Esophagus muscularis mucosa (tissue), 4 donors: ENCODE data around the gene ZNF700. TPM values are rescaled to one million over a fixed set of nuclear protein-coding genes. Genes with fewer than 3 reads are reported as not detected.

ENCODE experiments used
- DNase-seq: peaks from one replicate; pipeline ENCODE4 v3.0.0-alpha.2; 2017; ENCODE audit errors: extremely low spot score
- H3K27ac ChIP-seq, 4 donors: fragments of 200-600 bp; sonication (generic); replicated peaks in 1 of 4; 1 replicate in 3 of 4; 2 replicates in 1 of 4; pipeline ENCODE4 v1.5.1; 2016 to 2019; ENCODE audit warnings: mild to moderate bottlenecking in 1 of 4
- H3K27me3 ChIP-seq, 4 donors: fragments of 200-600 bp; sonication (generic); one replicate each; pipeline versions ENCODE4 v1.5.1 to v1.6.0; 2016 to 2019
- H3K36me3 ChIP-seq, 4 donors: fragments of 200-600 bp; sonication (generic); one replicate each; pipeline ENCODE4 v1.5.1; 2016 to 2019
- H3K4me1 ChIP-seq, 4 donors: fragments of 200-600 bp; sonication (generic); one replicate each; pipeline ENCODE4 v1.5.1; 2016 to 2019
- H3K4me3 ChIP-seq, 4 donors: fragments of 200-600 bp; sonication (generic); 1 replicate in 2 of 4; 2 replicates in 2 of 4; pipeline ENCODE4 v1.5.1; 2016 to 2019; ENCODE audit warnings: mild to moderate bottlenecking in 4 of 4, moderate library complexity in 1 of 4
- H3K9me3 ChIP-seq, 4 donors: fragments of 200-600 bp; sonication (generic); 1 replicate in 3 of 4; 2 replicates in 1 of 4; pipeline ENCODE4 v1.5.1; 2016 to 2019
- EP300 ChIP-seq: sonication (generic); formaldehyde crosslinking; IDR thresholded peaks from one replicate; pipeline ENCODE4 v1.6.1; 2017; ENCODE audit warnings: antibody characterized with exemption
- POLR2A ChIP-seq: fragments of 450-650 bp; IDR thresholded peaks from one replicate; pipeline ENCODE4 v1.6.1; 2017; ENCODE audit warnings: antibody characterized with exemption, moderate library complexity, mild to moderate bottlenecking, low read depth
- POLR2AphosphoS5 ChIP-seq, 2 donors: sonication (generic); formaldehyde crosslinking; IDR thresholded peaks; one replicate each; pipeline ENCODE4 v1.6.1; 2017; ENCODE audit warnings: antibody characterized with exemption in 2 of 2
- WGBS: methylation state at CpG from one replicate; pipeline ENCODE4 v1.1.5; 2018; 5-methylcytosine and 5-hydroxymethylcytosine counted together
- intact Hi-C: fragments of 100-400 bp; cut with DNase I; formaldehyde crosslinking; loops from one replicate; pipeline ENCODE4 v1.15.1; 2023
- total RNA-seq, 4 donors: library from RNA; depleted of rRNA; stranded (reverse); fragments of >200 nt; gene quantifications; one replicate each; pipeline versions ENCODE4 v1.1.0 to v1.2.1, GENCODE V29; 2016
- TF ChIP-seq, protein P1 (sequence below), 3 experiments: fragments of 200-600 bp in 2 of 3; fragments of 450-650 bp in 1 of 3; sonication (generic) in 2 of 3; IDR thresholded peaks; one replicate each; pipeline ENCODE4 v1.5.1; 2017 to 2019; ENCODE audit warnings: antibody characterized with exemption in 3 of 3, mild to moderate bottlenecking in 2 of 3, moderate library complexity in 1 of 3

The ZNF700 gene
- total RNA-seq, 4 donors from 2014 or later, result 7.6 to 12.0 (median 9.5) TPM

GRCh38 chr19:11964858-11965645 is 40.1 kb downstream of the ZNF700 start, which contains the start of gene ZNF763:
Gene ZNF763 (plus strand): TSS chr19:11965040. CDS start chr19:11965209, 169 bp downstream.
- Histone ChIP-seq H3K4me3 (peak within 1 kb of the TSS; percentile 65 to 91 (median 86)), H3K9me3 (no peaks in the 10 kb centered on the region), H3K27ac (peak within 1 kb of the TSS; percentile 90 to 99 (median 94)), H3K27me3 (no peaks in the 10 kb centered on the region), H3K4me1 (peaks cover 18 to 27% (median 22%) of the 10 kb centered on the region in 4 donors), H3K36me3 (peaks cover 0 to 3% (median 1%) of the 10 kb centered on the region in 4 donors)
- DNase-seq, result peak; percentile 99
- 0% methylated on average over 17 of the region's 47 CpGs for WGBS
- TF ChIP-seq EP300, result peak; percentile 40
- peak; percentile 78 to 84 for TF ChIP-seq POLR2AphosphoS5 (IDR thresholded peaks at IDR 0.05)
- no peak for TF ChIP-seq POLR2A
- TF ChIP-seq, protein P1, sequence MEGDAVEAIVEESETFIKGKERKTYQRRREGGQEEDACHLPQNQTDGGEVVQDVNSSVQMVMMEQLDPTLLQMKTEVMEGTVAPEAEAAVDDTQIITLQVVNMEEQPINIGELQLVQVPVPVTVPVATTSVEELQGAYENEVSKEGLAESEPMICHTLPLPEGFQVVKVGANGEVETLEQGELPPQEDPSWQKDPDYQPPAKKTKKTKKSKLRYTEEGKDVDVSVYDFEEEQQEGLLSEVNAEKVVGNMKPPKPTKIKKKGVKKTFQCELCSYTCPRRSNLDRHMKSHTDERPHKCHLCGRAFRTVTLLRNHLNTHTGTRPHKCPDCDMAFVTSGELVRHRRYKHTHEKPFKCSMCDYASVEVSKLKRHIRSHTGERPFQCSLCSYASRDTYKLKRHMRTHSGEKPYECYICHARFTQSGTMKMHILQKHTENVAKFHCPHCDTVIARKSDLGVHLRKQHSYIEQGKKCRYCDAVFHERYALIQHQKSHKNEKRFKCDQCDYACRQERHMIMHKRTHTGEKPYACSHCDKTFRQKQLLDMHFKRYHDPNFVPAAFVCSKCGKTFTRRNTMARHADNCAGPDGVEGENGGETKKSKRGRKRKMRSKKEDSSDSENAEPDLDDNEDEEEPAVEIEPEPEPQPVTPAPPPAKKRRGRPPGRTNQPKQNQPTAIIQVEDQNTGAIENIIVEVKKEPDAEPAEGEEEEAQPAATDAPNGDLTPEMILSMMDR (IDR thresholded peaks at IDR 0.05), result no peak
- intact Hi-C loops, result loop anchor here (1.0 to 2.0 kb wide), 3 partner anchors 24 to 176 kb away; partner anchors contain the start of genes ZNF20 and ZNF700

- Histone ChIP-seq H3K27me3 (no peaks in the 10 kb centered on the region), H3K4me1 (peaks cover 6 to 12% (median 10%) of the 10 kb centered on the region in 4 donors), H3K36me3 (peaks cover 0 to 4% (median 1%) of the 10 kb centered on the region in 4 donors), H3K4me3 (no peak overlapping the region), H3K9me3 (no peaks in the 10 kb centered on the region), H3K27ac (no peak overlapping the region)
- no peak for TF ChIP-seq POLR2AphosphoS5 (IDR thresholded peaks at IDR 0.05)
- TF ChIP-seq EP300, result no peak
- TF ChIP-seq POLR2A, result no peak
- TF ChIP-seq, protein P1 (IDR thresholded peaks at IDR 0.05), result no peak
- intact Hi-C loops, result no loop called here
- 86% methylated on average over 1 of the region's 1 CpG for WGBS
- DNase-seq, result no peak
These were observed 45.3 kb downstream of the ZNF700 start for GRCh38 chr19:11970174-11970573.

GRCh38 chr19:11971041-11971440 is 46.1 kb downstream of the ZNF700 start:
- Histone ChIP-seq H3K36me3 (peaks cover 0 to 4% (median 1%) of the 10 kb centered on the region in 4 donors), H3K9me3 (no peaks in the 10 kb centered on the region), H3K27ac (no peak overlapping the region), H3K4me1 (peaks cover 0 to 5% (median 4%) of the 10 kb centered on the region in 4 donors), H3K27me3 (no peaks in the 10 kb centered on the region), H3K4me3 (no peak overlapping the region)
- TF ChIP-seq, protein P1 (IDR thresholded peaks at IDR 0.05), result no peak
- TF ChIP-seq EP300, result no peak
- no peak for TF ChIP-seq POLR2AphosphoS5 (IDR thresholded peaks at IDR 0.05)
- no peak for TF ChIP-seq POLR2A
- 86% methylated on average over 2 of the region's 2 CpGs for whole genome bisulfite sequencing
- DNase-seq, result no peak
- intact Hi-C loops, result no loop called here

- Histone ChIP-seq H3K4me1 (no peaks in the 10 kb centered on the region), H3K4me3 (no peak overlapping the region), H3K27ac (no peak overlapping the region), H3K9me3 (peaks cover 0 to 8% (median 3%) of the 10 kb centered on the region in 4 donors), H3K36me3 (peaks cover 11 to 19% (median 16%) of the 10 kb centered on the region in 4 donors), H3K27me3 (no peaks in the 10 kb centered on the region)
- 89% methylated on average over 5 of the region's 5 CpGs for WGBS
- intact Hi-C loops, result no loop called here
- no peak for DNase-seq
- TF ChIP-seq POLR2A, result no peak
- TF ChIP-seq EP300, result no peak
- TF ChIP-seq, protein P1 (IDR thresholded peaks at IDR 0.05), result no peak
- TF ChIP-seq POLR2AphosphoS5 (IDR thresholded peaks at IDR 0.05), result no peak
These were observed 48.3 kb downstream of the ZNF700 start for GRCh38 chr19:11973019-11973810.
